HepG2 (cell line): Measurements from ENCODE around the gene COASY. TPM values are rescaled to one million over a fixed set of nuclear protein-coding genes. Genes with fewer than 3 reads are reported as not detected.
A peak's percentile ranks its signal among the peaks of the same experiment; 100 is the strongest.

Experiments
- BRD4 ChIP-seq: sonication (generic); formaldehyde crosslinking; IDR thresholded peaks from 2 replicates; pipeline ENCODE4 v1.4.0; 2020; ENCODE audit warnings: missing genetic modification reagents
- ERF ChIP-seq: IDR thresholded peaks from 2 replicates; pipeline ENCODE4 v1.6.1; 2018; ENCODE audit warnings: missing biosample characterization, missing genetic modification reagents
- GTF3A ChIP-seq: sonication (generic); formaldehyde crosslinking; conservative IDR thresholded peaks from 2 replicates; pipeline ENCODE4 v1.4.0; 2020; ENCODE audit warnings: mild to moderate bottlenecking, missing genetic modification reagents
- HNF4A ChIP-seq: sonication (generic); formaldehyde crosslinking; IDR thresholded peaks from 2 replicates; pipeline ENCODE4 v1.4.0; 2020; ENCODE audit warnings: missing genetic modification reagents
- MAFF ChIP-seq: IDR thresholded peaks from 2 replicates; pipeline ENCODE4 v1.6.1; 2011; ENCODE audit warnings: low read depth, low read length, improper control_type of control experiment
- MIXL1 ChIP-seq: IDR thresholded peaks from 2 replicates; pipeline ENCODE4 v1.6.1; 2016
- PHF8 ChIP-seq: sonication (generic); formaldehyde crosslinking; IDR thresholded peaks from 2 replicates; pipeline ENCODE4 v1.5.0; 2020; ENCODE audit warnings: missing genetic modification reagents
- RFXAP ChIP-seq: sonication (generic); formaldehyde crosslinking; IDR thresholded peaks from 2 replicates; pipeline ENCODE4 v1.4.0; 2020; ENCODE audit warnings: missing genetic modification reagents, borderline replicate concordance
- SNAPC4 ChIP-seq: sonication (generic); formaldehyde crosslinking; IDR thresholded peaks from 2 replicates; pipeline ENCODE4 v1.4.0; 2020; ENCODE audit warnings: mild to moderate bottlenecking, missing genetic modification reagents
- SRSF9 ChIP-seq: fragments of 200-400 bp; formaldehyde crosslinking; IDR thresholded peaks from 2 replicates; pipeline ENCODE4 v1.6.1; 2018; ENCODE audit warnings: borderline replicate concordance, mild to moderate bottlenecking, low read depth, low read length; ENCODE audit not compliant: insufficient read depth, poor library complexity, severe bottlenecking
- ZBTB42 ChIP-seq: sonication (generic); formaldehyde crosslinking; IDR thresholded peaks from 2 replicates; pipeline ENCODE4 v1.5.0; 2020; ENCODE audit warnings: mild to moderate bottlenecking, missing genetic modification reagents
- ZFP82 ChIP-seq: sonication (generic); formaldehyde crosslinking; IDR thresholded peaks from 2 replicates; pipeline ENCODE4 v1.5.1; 2020; ENCODE audit warnings: mild to moderate bottlenecking, missing genetic modification reagents, borderline replicate concordance
- ZNF597 ChIP-seq: sonication (generic); formaldehyde crosslinking; IDR thresholded peaks from 2 replicates; pipeline ENCODE4 v1.5.0; 2020; ENCODE audit warnings: missing genetic modification reagents
- ZNF775 ChIP-seq: sonication (generic); formaldehyde crosslinking; IDR thresholded peaks from 2 replicates; pipeline ENCODE4 v1.4.0; 2020; ENCODE audit warnings: missing genetic modification reagents, mild to moderate bottlenecking, moderate library complexity, borderline replicate concordance
- ZNF782 ChIP-seq: sonication (generic); formaldehyde crosslinking; IDR thresholded peaks from 2 replicates; pipeline ENCODE4 v1.4.0; 2020; ENCODE audit warnings: missing genetic modification reagents, mild to moderate bottlenecking, borderline replicate concordance
- polyA plus RNA-seq, 8 experiments: library from polyadenylated mRNA; depleted of rRNA in 3 of 8; stranded (reverse) in 7 of 8; unstranded in 1 of 8; fragments of >200 nt; fragmentation: Illumina TruSeq in 4 of 8; extraction: Trizol in 4 of 8; gene quantifications; 2 replicates each; pipeline versions ENCODE4 v1.2.1 to v1.2.3, GENCODE V29; 2011 to 2016; ENCODE audit warnings: low read depth in 4 of 8, missing spikeins in 1 of 8, mixed read lengths in 1 of 8; ENCODE audit not compliant: insufficient read depth in 1 of 8
- total RNA-seq, 5 experiments: library from RNA; depleted of rRNA; stranded (reverse); fragments of >200 nt; fragmentation: Illumina TruSeq; extraction: Trizol; gene quantifications; 2 replicates each; pipeline ENCODE4 v1.2.3, GENCODE V29; 2016; ENCODE audit warnings: low read depth in 1 of 5
- TF ChIP-seq, protein P1 (sequence below): IDR thresholded peaks from 2 replicates; pipeline ENCODE4 v1.6.1; 2016
- TF ChIP-seq, protein P2 (sequence below): IDR thresholded peaks from 2 replicates; pipeline ENCODE4 v1.6.1; 2016; ENCODE audit warnings: mild to moderate bottlenecking
- TF ChIP-seq, protein P3 (sequence below): sonication (generic); formaldehyde crosslinking; IDR thresholded peaks from 2 replicates; pipeline ENCODE4 v1.5.1; 2020; ENCODE audit warnings: missing genetic modification reagents, mild to moderate bottlenecking, borderline replicate concordance

Gene COASY
- total and polyA plus RNA-seq, 2 of the 13 experiments (the other 11 are each of a cell fraction or from before 2014, with no cell fraction given), result 90.7 to 125 TPM

DNA sequence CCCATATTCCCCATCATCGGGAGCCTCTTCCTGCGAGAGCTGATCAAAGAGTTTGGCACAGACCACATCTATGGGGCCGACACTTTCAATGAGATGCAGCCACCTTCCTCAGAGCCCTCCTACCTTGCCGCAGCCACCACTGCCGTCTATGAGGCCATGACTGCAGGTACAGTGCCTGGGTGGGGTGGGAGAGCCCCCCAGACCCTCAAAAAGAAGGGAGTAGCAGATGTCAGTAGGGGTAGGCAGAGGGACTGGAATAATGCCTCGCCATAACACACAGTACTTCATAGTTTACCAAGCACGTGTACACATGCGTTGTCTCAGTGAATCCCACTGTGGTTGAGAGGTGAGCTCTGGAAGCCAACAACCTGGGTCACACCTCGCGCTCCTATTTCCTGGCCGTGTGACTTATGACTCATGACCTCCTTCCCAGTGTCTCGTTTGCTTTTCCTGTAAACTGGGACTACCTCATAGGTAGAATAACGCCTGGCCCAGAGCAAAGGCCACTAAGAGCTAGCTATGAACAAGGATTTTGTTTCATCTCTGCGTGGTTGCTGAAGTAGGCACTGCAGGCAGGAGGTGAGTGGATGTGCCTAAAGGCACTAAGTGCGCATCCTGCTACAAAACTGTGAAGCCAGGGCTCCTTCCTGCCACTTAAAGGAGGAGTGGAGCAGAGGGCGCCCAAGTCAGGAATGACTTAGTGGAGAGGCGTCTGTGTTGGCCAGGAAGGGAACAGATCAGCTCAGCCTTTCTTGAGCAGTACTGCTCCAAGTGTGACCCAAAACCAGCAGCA, 20.7 kb upstream of the COASY start (continued):
- TF ChIP-seq ZFP82 (peak; percentile 49; the same call in 1 of the 2 replicates), RFXAP (CRISPR knock-in tag) (no peak), ZNF775 (CRISPR knock-in tag) (no peak), ZNF782 (no peak), SRSF9 (no peak), MIXL1 (CRISPR knock-in tag) (peak; percentile 89), MAFF (peak; percentile 25; the same call in 1 of the 2 replicates), ERF (peak; percentile 97), HNF4A (CRISPR knock-in tag) (peak; percentile 77), SNAPC4 (peak; percentile 64; the same call in 1 of the 2 replicates), PHF8 (CRISPR knock-in tag) (no peak; the same call in 1 of the 2 replicates), GTF3A (CRISPR knock-in tag) (0 out of 2 replicates have a peak, but pooled peaks have one; percentile 40), ZBTB42 (CRISPR knock-in tag) (no peak), BRD4 (CRISPR knock-in tag) (0 out of 2 replicates have a peak, but pooled peaks have one; percentile 19), ZNF597 (CRISPR knock-in tag) (no peak)
- TF ChIP-seq, protein P1, sequence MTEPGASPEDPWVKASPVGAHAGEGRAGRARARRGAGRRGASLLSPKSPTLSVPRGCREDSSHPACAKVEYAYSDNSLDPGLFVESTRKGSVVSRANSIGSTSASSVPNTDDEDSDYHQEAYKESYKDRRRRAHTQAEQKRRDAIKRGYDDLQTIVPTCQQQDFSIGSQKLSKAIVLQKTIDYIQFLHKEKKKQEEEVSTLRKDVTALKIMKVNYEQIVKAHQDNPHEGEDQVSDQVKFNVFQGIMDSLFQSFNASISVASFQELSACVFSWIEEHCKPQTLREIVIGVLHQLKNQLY (CRISPR knock-in tag), result peak; percentile 76
- TF ChIP-seq, protein P2, sequence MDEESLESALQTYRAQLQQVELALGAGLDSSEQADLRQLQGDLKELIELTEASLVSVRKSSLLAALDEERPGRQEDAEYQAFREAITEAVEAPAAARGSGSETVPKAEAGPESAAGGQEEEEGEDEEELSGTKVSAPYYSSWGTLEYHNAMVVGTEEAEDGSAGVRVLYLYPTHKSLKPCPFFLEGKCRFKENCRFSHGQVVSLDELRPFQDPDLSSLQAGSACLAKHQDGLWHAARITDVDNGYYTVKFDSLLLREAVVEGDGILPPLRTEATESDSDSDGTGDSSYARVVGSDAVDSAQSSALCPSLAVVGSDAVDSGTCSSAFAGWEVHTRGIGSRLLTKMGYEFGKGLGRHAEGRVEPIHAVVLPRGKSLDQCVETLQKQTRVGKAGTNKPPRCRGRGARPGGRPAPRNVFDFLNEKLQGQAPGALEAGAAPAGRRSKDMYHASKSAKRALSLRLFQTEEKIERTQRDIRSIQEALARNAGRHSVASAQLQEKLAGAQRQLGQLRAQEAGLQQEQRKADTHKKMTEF (CRISPR knock-in tag), result peak; percentile 96
- TF ChIP-seq, protein P3, sequence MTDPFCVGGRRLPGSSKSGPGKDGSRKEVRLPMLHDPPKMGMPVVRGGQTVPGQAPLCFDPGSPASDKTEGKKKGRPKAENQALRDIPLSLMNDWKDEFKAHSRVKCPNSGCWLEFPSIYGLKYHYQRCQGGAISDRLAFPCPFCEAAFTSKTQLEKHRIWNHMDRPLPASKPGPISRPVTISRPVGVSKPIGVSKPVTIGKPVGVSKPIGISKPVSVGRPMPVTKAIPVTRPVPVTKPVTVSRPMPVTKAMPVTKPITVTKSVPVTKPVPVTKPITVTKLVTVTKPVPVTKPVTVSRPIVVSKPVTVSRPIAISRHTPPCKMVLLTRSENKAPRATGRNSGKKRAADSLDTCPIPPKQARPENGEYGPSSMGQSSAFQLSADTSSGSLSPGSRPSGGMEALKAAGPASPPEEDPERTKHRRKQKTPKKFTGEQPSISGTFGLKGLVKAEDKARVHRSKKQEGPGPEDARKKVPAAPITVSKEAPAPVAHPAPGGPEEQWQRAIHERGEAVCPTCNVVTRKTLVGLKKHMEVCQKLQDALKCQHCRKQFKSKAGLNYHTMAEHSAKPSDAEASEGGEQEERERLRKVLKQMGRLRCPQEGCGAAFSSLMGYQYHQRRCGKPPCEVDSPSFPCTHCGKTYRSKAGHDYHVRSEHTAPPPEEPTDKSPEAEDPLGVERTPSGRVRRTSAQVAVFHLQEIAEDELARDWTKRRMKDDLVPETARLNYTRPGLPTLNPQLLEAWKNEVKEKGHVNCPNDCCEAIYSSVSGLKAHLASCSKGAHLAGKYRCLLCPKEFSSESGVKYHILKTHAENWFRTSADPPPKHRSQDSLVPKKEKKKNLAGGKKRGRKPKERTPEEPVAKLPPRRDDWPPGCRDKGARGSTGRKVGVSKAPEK, result 0 out of 2 replicates have a peak, but pooled peaks have one; percentile 38
